Measurements from ENCODE around the gene NRG3. TPM values are rescaled to one million over a fixed set of nuclear protein-coding genes. Genes with fewer than 3 reads are reported as not detected.

NRG3 gene
- total RNA-seq, 1 experiment from 2014 or later = 0.08 TPM

GRCh38 chr10:82536668-82537067 lies 661.7 kb downstream of the NRG3 start:
- ChIA-PET POLR2A (no interaction called here), CTCF (no interaction called here)
- Histone ChIP-seq H3K27me3 (ENCODE audit: control insufficient read depth, insufficient read depth, low read length) (no peaks in the 10 kb centered on the region), H3K4me1 (ENCODE audit: control insufficient read depth, insufficient read depth, low read length) (no peaks in the 10 kb centered on the region), H3K27ac (ENCODE audit: low read length) (no peak overlapping the region), H3K9me3 (ENCODE audit: control insufficient read depth, insufficient read depth, low read depth, low read length) (no peaks in the 10 kb centered on the region), H3K4me3 (ENCODE audit: low read depth in 2 of 2, low read length in 2 of 2) (no peak overlapping the region), H3K36me3 (ENCODE audit: control insufficient read depth, insufficient read depth, low read length) (no peaks in the 10 kb centered on the region)
- intact Hi-C loops (cut with micrococcal nuclease; ENCODE audit: unreplicated experiment) (no loop called here), in situ Hi-C loops (cut with HindIII; ENCODE audit: low pct_unique_long_range_greater_than_20kb, low sequenced_read_pairs) (no loop called here)
- DNase-seq (ENCODE audit: low read depth, low spot score) (no peak), ATAC-seq (no peak)
- TF ChIP-seq TCF7L2 (IDR thresholded peaks at IDR 0.05; ENCODE audit: low read depth, low read length) = no peak
- no peak for TF ChIP-seq REST (IDR thresholded peaks at IDR 0.05; ENCODE audit: insufficient read depth in 1 of 2, low read depth in 2 of 2, low read length in 1 of 2)
- no peak for TF ChIP-seq POLR2AphosphoS5 (IDR thresholded peaks at IDR 0.05; ENCODE audit: low read depth, low read length)
- no peak for TF ChIP-seq SIN3A (IDR thresholded peaks at IDR 0.05; ENCODE audit: borderline replicate concordance, insufficient read depth, low read depth, low read length)
- TF ChIP-seq CTCF (IDR thresholded peaks at IDR 0.05) = no peak
- BruUV-seq (replicated peaks) = no TSS peak

GRCh38 chr10:82538272-82538671 lies 663.3 kb downstream of the NRG3 start:
- CTCF ChIA-PET = no interaction called here

More at GRCh38 chr10:82538272-82538671, 663.3 kb downstream of the NRG3 start:
- no peaks in the 10 kb centered on the region for H3K36me3 ChIP-seq (ENCODE audit: control insufficient read depth, insufficient read depth, low read length)
- no peaks in the 10 kb centered on the region for H3K4me1 ChIP-seq (ENCODE audit: control insufficient read depth, insufficient read depth, low read length)
- no TSS peak for BruUV-seq (replicated peaks)
- no peak for TF ChIP-seq CTCF (IDR thresholded peaks at IDR 0.05)
- TF ChIP-seq REST (IDR thresholded peaks at IDR 0.05; ENCODE audit: insufficient read depth in 1 of 2, low read depth in 2 of 2, low read length in 1 of 2) = no peak
- TF ChIP-seq SIN3A (IDR thresholded peaks at IDR 0.05; ENCODE audit: borderline replicate concordance, insufficient read depth, low read depth, low read length) = no peak
- no peak for TF ChIP-seq POLR2AphosphoS5 (IDR thresholded peaks at IDR 0.05; ENCODE audit: low read depth, low read length)
- no peak for TF ChIP-seq TCF7L2 (IDR thresholded peaks at IDR 0.05; ENCODE audit: low read depth, low read length)
- no peak overlapping the region for H3K27ac ChIP-seq (ENCODE audit: low read length)
- DNase-seq (ENCODE audit: low read depth, low spot score) = no peak
- H3K9me3 ChIP-seq (ENCODE audit: control insufficient read depth, insufficient read depth, low read depth, low read length) = no peaks in the 10 kb centered on the region
- no peak for ATAC-seq
- POLR2A ChIA-PET = no interaction called here
- H3K27me3 ChIP-seq (ENCODE audit: control insufficient read depth, insufficient read depth, low read length) = no peaks in the 10 kb centered on the region
- intact Hi-C loops (cut with micrococcal nuclease; ENCODE audit: unreplicated experiment) = no loop called here
- in situ Hi-C loops (cut with HindIII; ENCODE audit: low pct_unique_long_range_greater_than_20kb, low sequenced_read_pairs) = no loop called here
- H3K4me3 ChIP-seq (ENCODE audit: low read depth in 2 of 2, low read length in 2 of 2) = no peak overlapping the region

Data from Panc1 (cell line).